Stomach smooth muscle (tissue), 2 donors: ENCODE results near the gene GAB1.

Experiments
- H3K27ac ChIP-seq: one replicate; pipeline ENCODE4 v1.7.0; 2013; ENCODE audit warnings: mild to moderate bottlenecking, low read length, inconsistent platforms
- H3K27me3 ChIP-seq, 2 donors: one replicate each; pipeline ENCODE4 v1.7.0; 2013; ENCODE audit warnings: low read length in 2 of 2; ENCODE audit not compliant: insufficient read depth in 2 of 2, control insufficient read depth in 1 of 2
- H3K36me3 ChIP-seq, 2 donors: one replicate each; pipeline ENCODE4 v1.7.0; 2013; ENCODE audit warnings: low read length in 2 of 2; ENCODE audit not compliant: control insufficient read depth in 2 of 2, insufficient read depth in 2 of 2
- H3K4me1 ChIP-seq: one replicate; pipeline ENCODE4 v1.7.0; 2013; ENCODE audit warnings: low read length; ENCODE audit not compliant: control insufficient read depth, insufficient read depth
- H3K4me3 ChIP-seq, 2 donors: one replicate each; pipeline ENCODE4 v1.7.0; 2013; ENCODE audit warnings: low read length in 2 of 2
- H3K9ac ChIP-seq, 2 donors: one replicate each; pipeline ENCODE4 v1.7.0; 2013; ENCODE audit warnings: low read length in 2 of 2, mild to moderate bottlenecking in 1 of 2
- H3K9me3 ChIP-seq, 2 donors: one replicate each; pipeline ENCODE4 v1.7.0; 2013; ENCODE audit warnings: low read length in 2 of 2; ENCODE audit not compliant: control insufficient read depth in 2 of 2
- donor health status: healthy.
- donor health status: Pancreatic carcinoma.

GAB1 gene

DNA sequence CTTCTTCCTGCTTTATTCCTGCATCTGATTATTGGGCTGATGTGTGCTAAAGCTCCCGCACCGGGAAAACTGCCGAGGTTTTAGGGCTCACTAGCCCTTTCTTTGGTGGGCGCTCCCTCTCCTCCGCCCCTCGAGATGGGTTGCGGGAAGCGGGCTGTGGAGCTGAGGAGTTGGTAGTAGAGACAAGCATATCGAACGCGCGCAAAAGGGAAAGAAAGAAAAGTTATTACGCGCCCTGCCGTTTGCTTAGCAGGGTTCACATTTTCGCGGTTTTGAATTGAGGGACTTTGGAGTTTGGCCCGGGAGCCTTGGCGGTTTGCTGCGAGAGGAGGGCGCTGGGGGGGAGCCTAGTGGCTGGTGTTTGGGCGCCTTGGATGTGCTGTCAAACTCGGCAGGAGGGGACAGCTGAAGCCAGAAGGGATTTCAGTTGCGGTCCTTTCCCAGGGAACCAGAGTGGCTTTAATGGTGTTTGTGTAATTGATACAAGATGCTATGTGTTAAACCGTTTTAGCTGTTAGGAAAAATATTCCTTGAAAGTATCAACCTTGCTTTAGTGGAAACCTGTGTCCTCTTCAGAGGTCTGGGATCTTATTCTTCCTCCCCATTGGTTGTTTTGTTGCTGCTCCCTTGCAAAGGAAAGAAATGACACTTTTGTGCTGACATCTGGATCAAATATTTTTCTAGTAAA lies 1.1 kb downstream of the GAB1 start:
- peak overlapping the region; percentile 92 to 99 for H3K4me3 ChIP-seq
- no peaks in the 10 kb centered on the region for H3K36me3 ChIP-seq
- peak overlapping the region; percentile 86 for H3K27ac ChIP-seq
- H3K9me3 ChIP-seq: no peaks in the 10 kb centered on the region
- H3K4me1 ChIP-seq: peaks cover 7% of the 10 kb centered on the region
- no peaks in the 10 kb centered on the region for H3K27me3 ChIP-seq
- H3K9ac ChIP-seq: peak overlapping the region; percentile 82 to 85

DNA sequence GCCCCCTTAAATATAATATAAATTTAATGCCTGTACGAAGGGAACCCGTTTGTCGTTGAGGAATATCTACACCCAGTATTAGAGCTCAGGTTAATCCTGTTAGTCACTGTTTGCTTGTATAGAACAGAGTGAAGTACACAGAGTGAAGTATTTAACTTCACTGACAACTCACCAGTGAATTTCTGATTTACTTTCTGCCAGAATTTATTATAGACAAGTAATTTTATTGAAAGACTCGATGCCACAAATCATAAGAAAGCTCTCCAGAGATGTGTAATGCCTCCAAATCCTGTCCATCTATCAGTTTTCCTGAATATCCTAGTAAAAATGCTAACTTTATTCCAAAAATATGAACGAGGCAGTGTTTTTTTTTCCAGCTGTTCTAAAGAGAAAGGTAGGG lies 1.6 kb downstream of the GAB1 start:
- Histone ChIP-seq H3K4me3 (peak overlapping the region; percentile 92 to 99), H3K36me3 (no peaks in the 10 kb centered on the region), H3K4me1 (peaks cover 11% of the 10 kb centered on the region), H3K27me3 (no peaks in the 10 kb centered on the region), H3K9me3 (no peaks in the 10 kb centered on the region), H3K9ac (peak overlapping the region; percentile 82 to 85), H3K27ac (peak overlapping the region; percentile 86)

DNA sequence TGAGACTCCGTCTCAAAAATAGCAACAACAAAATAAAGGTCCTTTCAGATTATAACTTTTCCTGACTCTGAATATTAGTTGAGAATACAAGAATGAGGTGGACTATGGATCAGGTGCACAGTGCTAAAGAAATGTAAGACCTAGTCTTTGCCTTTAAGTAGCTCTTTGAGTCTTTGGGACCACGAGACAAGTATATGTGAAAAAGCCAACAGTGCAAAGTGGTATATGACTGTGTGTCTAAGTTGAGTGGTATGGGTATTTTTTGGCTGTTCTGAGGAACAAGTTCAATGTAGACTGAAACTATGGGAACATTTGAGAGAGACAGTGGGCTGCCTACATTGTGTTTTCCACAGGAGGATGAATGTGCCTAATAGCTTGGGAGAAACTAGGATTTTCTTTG lies 2.8 kb downstream of the GAB1 start:
- H3K4me3 ChIP-seq: peak overlapping the region in 1 of 2 donors; percentile 92
- H3K9me3 ChIP-seq: no peaks in the 10 kb centered on the region
- H3K4me1 ChIP-seq: peaks cover 21% of the 10 kb centered on the region
- H3K27me3 ChIP-seq: no peaks in the 10 kb centered on the region
- H3K27ac ChIP-seq: no peak overlapping the region
- no peaks in the 10 kb centered on the region for H3K36me3 ChIP-seq
- H3K9ac ChIP-seq: no peak overlapping the region

DNA sequence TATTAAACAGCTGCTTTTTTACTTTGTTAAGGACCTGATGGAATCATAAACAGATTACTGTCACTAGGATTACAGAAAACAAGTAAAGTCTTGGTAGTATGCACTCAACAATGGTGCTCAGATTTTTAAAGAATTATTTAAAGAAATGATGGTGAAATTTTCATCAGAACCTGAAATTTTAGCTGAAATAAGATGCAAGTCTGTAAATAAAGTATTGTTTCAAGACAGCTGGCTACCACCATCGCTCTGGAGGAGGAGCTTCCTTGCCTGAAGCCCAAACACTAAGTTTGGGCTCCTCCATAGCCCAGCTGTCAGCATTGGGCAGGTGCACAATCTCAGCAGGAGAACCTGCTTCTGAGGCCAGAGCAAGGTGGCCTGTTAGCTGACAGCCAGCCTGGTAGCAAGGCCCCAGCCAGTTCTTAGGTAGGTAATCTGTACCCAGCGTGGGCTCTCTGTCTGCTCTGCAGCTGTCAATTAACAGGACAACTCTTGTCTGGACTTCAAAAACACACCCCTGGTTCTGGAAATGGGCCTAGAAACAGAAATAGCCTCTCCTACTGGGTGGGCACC lies 4.6 kb downstream of the GAB1 start:
- Histone ChIP-seq H3K9me3 (no peaks in the 10 kb centered on the region), H3K27ac (no peak overlapping the region), H3K9ac (no peak overlapping the region), H3K36me3 (no peaks in the 10 kb centered on the region), H3K4me3 (no peak overlapping the region), H3K4me1 (peaks cover 24% of the 10 kb centered on the region), H3K27me3 (no peaks in the 10 kb centered on the region)

DNA sequence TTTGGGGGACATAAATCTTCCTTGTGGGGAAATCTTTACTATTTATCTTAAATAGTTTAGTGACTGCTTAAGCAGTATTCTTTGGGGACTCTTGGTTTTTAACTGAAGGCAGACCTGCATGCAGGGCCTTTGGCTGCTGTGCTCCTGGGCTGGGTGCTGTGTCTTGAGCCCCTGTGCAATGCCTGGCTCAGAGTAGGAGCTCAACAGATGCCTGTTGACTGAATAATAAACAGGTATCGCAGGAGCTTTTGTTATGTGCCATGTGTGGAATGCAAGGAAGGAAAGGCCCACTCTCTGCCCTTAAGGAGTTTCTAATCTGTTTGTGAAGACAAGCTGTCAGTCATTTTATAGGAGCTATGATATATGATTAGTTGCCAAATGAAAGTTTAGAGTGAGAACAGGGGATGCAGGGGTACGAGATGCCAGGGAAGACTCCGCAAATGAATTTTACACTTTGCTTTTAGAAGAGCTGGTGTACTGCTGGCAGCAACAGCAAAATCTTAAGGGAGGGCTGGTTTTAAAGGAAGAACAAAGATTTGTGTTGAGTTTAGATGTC lies 6.7 kb downstream of the GAB1 start:
- Histone ChIP-seq H3K4me3 (peak overlapping the region in 1 of 2 donors; percentile 36), H3K27ac (peak overlapping the region; percentile 49), H3K27me3 (no peaks in the 10 kb centered on the region), H3K36me3 (no peaks in the 10 kb centered on the region), H3K4me1 (peaks cover 29% of the 10 kb centered on the region), H3K9ac (no peak overlapping the region), H3K9me3 (no peaks in the 10 kb centered on the region)

DNA sequence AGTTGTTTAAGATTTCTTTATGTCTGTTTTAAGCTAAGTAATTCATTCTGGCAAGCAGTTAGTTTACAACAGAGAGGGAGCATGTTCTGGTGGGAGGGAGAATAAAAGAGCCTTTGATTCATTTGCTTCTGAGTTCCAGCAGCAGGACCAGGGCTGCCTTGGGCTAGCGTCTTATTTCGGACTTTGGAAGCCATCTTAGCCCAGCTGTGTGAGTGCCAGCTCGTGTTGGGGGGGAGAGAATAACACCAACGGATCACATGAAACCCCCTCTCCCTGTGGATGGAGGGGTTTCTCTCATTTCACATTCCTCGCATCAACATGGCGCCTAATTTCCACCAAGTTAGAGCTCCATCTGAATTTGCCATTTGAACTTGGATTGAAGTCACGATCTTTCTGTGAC lies 7.4 kb downstream of the GAB1 start:
- Histone ChIP-seq H3K4me3 (peak overlapping the region; percentile 27 to 36), H3K9me3 (no peaks in the 10 kb centered on the region), H3K27ac (peak overlapping the region; percentile 49), H3K9ac (no peak overlapping the region), H3K4me1 (peaks cover 29% of the 10 kb centered on the region), H3K27me3 (no peaks in the 10 kb centered on the region), H3K36me3 (no peaks in the 10 kb centered on the region)

DNA sequence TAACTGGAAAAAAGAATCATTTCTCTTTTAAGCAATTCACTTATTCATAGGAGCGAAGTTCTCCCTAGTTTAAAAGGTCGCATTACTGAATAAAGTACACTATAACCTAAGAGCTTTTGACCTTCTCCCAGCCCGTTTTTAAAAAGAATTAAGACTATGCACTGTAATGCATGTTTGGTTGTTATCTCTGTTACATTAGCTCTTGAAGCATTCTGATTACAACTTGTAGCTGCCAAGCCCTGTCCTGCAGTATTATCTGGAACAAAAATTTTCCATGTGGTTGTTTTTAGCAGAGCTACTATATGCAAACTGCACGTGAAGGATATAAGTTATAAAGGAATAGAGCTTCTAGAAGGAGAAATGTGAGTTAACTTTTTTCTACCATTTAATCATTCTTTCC lies 8.1 kb downstream of the GAB1 start:
- Histone ChIP-seq H3K36me3 (no peaks in the 10 kb centered on the region), H3K4me3 (peak overlapping the region in 1 of 2 donors; percentile 3), H3K4me1 (peaks cover 27% of the 10 kb centered on the region), H3K9me3 (no peaks in the 10 kb centered on the region), H3K27ac (peak overlapping the region; percentile 49), H3K27me3 (no peaks in the 10 kb centered on the region), H3K9ac (no peak overlapping the region)

DNA sequence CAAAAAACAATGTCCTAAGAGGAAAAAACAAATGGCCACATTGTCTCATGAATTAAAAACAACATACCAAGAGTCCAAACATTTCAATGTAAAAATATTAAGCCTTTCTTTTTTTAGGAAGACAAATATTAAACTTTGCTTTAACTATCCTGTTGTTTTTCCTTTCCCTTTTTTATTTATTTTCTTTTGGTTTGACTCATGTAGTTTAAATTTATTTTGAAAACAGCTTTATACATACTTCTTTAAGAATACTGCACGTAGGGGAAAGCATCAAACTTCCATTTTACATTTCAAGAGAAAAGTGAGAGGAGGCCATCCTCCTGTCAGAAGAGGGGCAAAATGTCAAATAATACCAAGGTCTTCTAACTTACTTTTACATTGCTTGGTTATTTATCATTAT lies 8.7 kb downstream of the GAB1 start:
- no peak overlapping the region for H3K9ac ChIP-seq
- peaks cover 27% of the 10 kb centered on the region for H3K4me1 ChIP-seq
- no peaks in the 10 kb centered on the region for H3K9me3 ChIP-seq
- H3K36me3 ChIP-seq: no peaks in the 10 kb centered on the region
- no peak overlapping the region for H3K27ac ChIP-seq
- no peaks in the 10 kb centered on the region for H3K27me3 ChIP-seq
- no peak overlapping the region for H3K4me3 ChIP-seq

DNA sequence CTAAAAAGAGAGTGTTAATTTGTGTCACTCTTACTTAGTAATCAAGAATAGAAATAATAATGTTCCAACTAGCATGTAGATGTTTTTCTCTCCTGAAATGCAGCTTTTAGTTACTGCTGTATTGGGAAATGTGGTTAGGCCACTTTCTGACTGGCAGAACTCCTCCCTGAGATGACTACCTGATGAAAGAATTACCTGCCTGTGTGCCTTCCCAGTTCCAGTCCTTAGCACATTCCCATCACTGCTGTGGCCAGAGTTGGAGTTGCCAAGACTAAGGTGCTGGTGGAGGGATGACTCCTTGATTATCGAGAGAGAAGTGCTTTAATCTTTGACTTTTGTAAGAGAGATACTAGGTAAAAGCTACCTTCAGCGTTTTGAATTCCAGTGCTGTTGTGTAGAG lies 9.5 kb downstream of the GAB1 start:
- no peaks in the 10 kb centered on the region for H3K27me3 ChIP-seq
- no peak overlapping the region for H3K4me3 ChIP-seq
- H3K36me3 ChIP-seq: no peaks in the 10 kb centered on the region
- peaks cover 27% of the 10 kb centered on the region for H3K4me1 ChIP-seq
- H3K9me3 ChIP-seq: no peaks in the 10 kb centered on the region
- H3K27ac ChIP-seq: no peak overlapping the region
- H3K9ac ChIP-seq: peak overlapping the region in 1 of 2 donors; percentile 17

DNA sequence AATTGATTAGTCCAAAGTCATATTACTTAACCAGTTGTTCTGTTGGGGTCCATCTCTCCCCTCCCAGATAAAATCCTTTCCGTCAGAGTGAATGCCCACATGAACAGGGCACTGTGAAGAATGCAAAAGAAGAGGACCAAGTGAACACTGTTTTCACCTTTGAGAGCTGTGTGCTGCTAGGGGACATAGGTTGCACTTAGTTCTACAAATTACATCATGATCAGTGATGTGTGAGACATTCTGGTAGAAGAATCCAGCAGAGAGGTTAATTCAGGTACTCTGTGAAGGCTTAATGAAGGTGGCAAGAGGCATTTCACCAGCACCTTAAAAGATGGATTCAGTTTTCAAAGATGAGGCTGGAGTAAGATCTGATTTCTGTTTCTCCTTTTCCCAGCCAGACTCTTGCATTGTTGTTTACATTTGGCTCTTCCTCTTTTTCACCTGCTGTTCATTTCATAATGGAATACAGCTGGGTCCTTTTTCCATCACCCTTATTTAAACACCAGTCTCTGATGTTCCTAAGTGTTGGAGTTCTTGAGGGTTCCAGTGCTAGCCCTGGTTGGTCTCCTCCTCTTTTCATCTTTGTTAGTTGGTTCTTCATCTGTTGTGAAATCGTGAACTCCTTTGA lies 10.9 kb downstream of the GAB1 start:
- H3K9me3 ChIP-seq: no peaks in the 10 kb centered on the region
- H3K27ac ChIP-seq: no peak overlapping the region
- H3K9ac ChIP-seq: no peak overlapping the region
- peaks cover 33% of the 10 kb centered on the region for H3K4me1 ChIP-seq
- H3K27me3 ChIP-seq: no peaks in the 10 kb centered on the region
- H3K36me3 ChIP-seq: no peaks in the 10 kb centered on the region
- no peak overlapping the region for H3K4me3 ChIP-seq
